UCSD-AML1 (cell line): Measurements from ENCODE around the gene HAP1.

Source experiments
- DNase-seq: peaks from one replicate; lab custom pipeline; 2025; ENCODE audit not compliant: unreplicated experiment; lab: John Stamatoyannopoulos, UW

HAP1 gene

GRCh38 chr17:41763327-41763726, 28.9 kb upstream of the HAP1 start:
- no peak for DNase-seq

- DNase-seq: no peak
Measured at GRCh38 chr17:41762841-41763240, 28.4 kb upstream of the HAP1 start.

GRCh38 chr17:41762391-41762790, 27.9 kb upstream of the HAP1 start:
- no peak for DNase-seq

GRCh38 chr17:41760878-41761277, 26.4 kb upstream of the HAP1 start:
- DNase-seq: no peak

- DNase-seq: no peak
Measured at GRCh38 chr17:41758601-41759000, 24.2 kb upstream of the HAP1 start.

GRCh38 chr17:41754066-41754465, 19.6 kb upstream of the HAP1 start:
- no peak for DNase-seq

- DNase-seq: no peak
Measured at GRCh38 chr17:41751288-41751687, 16.8 kb upstream of the HAP1 start.

GRCh38 chr17:41750862-41751261, 16.4 kb upstream of the HAP1 start:
- DNase-seq: no peak

GRCh38 chr17:41748275-41748674, 13.8 kb upstream of the HAP1 start:
- DNase-seq: no peak

GRCh38 chr17:41741709-41742108, 7.3 kb upstream of the HAP1 start:
- DNase-seq: no peak

GRCh38 chr17:41740506-41740905, 6.1 kb upstream of the HAP1 start:
- no peak for DNase-seq

GRCh38 chr17:41739661-41740352, 5.4 kb upstream of the HAP1 start:
- DNase-seq: no peak

GRCh38 chr17:41738801-41739112, 4.3 kb upstream of the HAP1 start:
- DNase-seq: no peak

- DNase-seq: peak; percentile 86
Measured at GRCh38 chr17:41738077-41738800, 3.8 kb upstream of the HAP1 start.

- peak; percentile 45 for DNase-seq
Measured at GRCh38 chr17:41737680-41738023, 3.2 kb upstream of the HAP1 start.

- DNase-seq: no peak
Measured at GRCh38 chr17:41736983-41737679, 2.7 kb upstream of the HAP1 start.

- no peak for DNase-seq
Measured at GRCh38 chr17:41735744-41736143, 1.3 kb upstream of the HAP1 start.

GRCh38 chr17:41734949-41735313, 488 bp upstream of the HAP1 start:
- no peak for DNase-seq

GRCh38 chr17:41733348-41734138, 900 bp downstream of the HAP1 start:
- no peak for DNase-seq

GRCh38 chr17:41731836-41732235, 2.6 kb downstream of the HAP1 start:
- no peak for DNase-seq

GRCh38 chr17:41730479-41730878, 4.0 kb downstream of the HAP1 start:
- peak; percentile 20 for DNase-seq

GRCh38 chr17:41728056-41728455, 6.4 kb downstream of the HAP1 start:
- DNase-seq: no peak
